ENCODE results near the gene RGL2. TPM values are rescaled to one million over a fixed set of nuclear protein-coding genes. Genes with fewer than 3 reads are reported as not detected.

Gene RGL2
- total and polyA plus RNA-seq, 2 experiments from 2014 or later: 18.5 to 23.3 TPM

DNA sequence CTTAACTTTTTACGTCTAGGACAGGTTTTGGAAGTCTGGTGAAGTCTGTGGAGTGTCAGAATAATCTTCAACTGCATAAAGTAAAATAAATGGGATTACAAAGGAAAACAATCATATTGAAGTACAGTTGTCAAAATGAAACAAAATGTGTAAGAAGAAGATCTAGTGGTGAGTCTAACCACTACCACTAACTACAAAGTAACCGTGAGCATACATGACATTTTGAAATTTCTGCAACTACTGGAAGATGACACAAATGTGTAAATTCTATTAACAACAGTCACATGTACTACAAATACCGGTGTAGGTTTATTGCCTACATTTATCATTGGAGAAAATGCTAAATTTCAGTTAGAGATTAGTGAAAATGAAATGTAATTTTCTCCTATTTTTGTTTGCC, 56.8 kb downstream of the RGL2 start:
- Histone ChIP-seq H3K9me3 (ENCODE audit: low read depth) (no peaks in the 10 kb centered on the region), H3K27ac (no peak overlapping the region), H3K4me1 (ENCODE audit: insufficient read depth) (no peaks in the 10 kb centered on the region), H3K4me2 (ENCODE audit: unreplicated experiment) (no peak overlapping the region), H3K79me2 (ENCODE audit: insufficient read depth) (no peaks in the 10 kb centered on the region), H2AFZ (no peak overlapping the region), H3K9me2 (ENCODE audit: insufficient read depth) (no peaks in the 10 kb centered on the region), H3K27me3 (replicated peaks; ENCODE audit: insufficient read depth) (peaks cover 7% of the 10 kb centered on the region; the same call in 1 of the 2 replicates), H3K36me3 (ENCODE audit: low read depth) (no peaks in the 10 kb centered on the region), H3K4me3 (no peak overlapping the region), H4K20me1 (ENCODE audit: insufficient read depth) (no peaks in the 10 kb centered on the region), H3F3A (ENCODE audit: insufficient read depth) (no peaks in the 10 kb centered on the region), H3K9ac (no peak overlapping the region)
- TF ChIP-seq EZH2 (IDR thresholded peaks at IDR 0.05; ENCODE audit: insufficient read depth, poor library complexity, severe bottlenecking) (no peak), EZH2phosphoT487 (IDR thresholded peaks at IDR 0.05; ENCODE audit: insufficient read depth, low read depth) (no peak)
- in situ Hi-C loops (cut with MboI): loop anchor here (10.0 kb wide), 1 partner anchor 227 kb away; no protein-coding TSS in a partner anchor
- no peak for DNase-seq
- WGBS, 2 experiments (ENCODE audit: low coverage in 1 of 2, low lambda C conversion rate in 2 of 2, missing lambda C conversion rate in 2 of 2): 52 to 54% methylated on average over 3 of the region's 3 CpGs

Small RNA genes within 50 kb of the gene (microRNA-seq; reads per million reads assigned to microRNA genes)
- gene MIR6834 (ENCODE audit: borderline number of aligned reads) (not detected), gene MIR6873 (ENCODE audit: borderline number of aligned reads) (not detected)

Other genes starting within 250 kb of the RGL2 start
- 0.89 and 2.5 TPM in 2 replicates for gene HLA-DPA1, start 225.3 kb downstream of the RGL2 start, total RNA-seq (2014; rRNA removed; shearing (Covaris generic))
- gene HLA-DPA1, start 225.3 kb downstream of the RGL2 start, polyA plus RNA-seq (2016; fragmentation: Nextera tagmentation; extraction: Ambion mirVana): 4.2 and 4.9 TPM in 2 replicates
- 12.5 and 14.9 TPM in 2 replicates for gene HLA-DPB1, start 223.0 kb downstream of the RGL2 start, total RNA-seq (2014; rRNA removed; shearing (Covaris generic))
- 17.8 and 18.9 TPM in 2 replicates for gene HLA-DPB1, start 223.0 kb downstream of the RGL2 start, polyA plus RNA-seq (2016; fragmentation: Nextera tagmentation; extraction: Ambion mirVana)
- gene COL11A2, start 106.5 kb downstream of the RGL2 start, total RNA-seq (2014; rRNA removed; shearing (Covaris generic)): 0.25 and 0.32 TPM in 2 replicates
- 0.05 and 0.31 TPM in 2 replicates for gene COL11A2, start 106.5 kb downstream of the RGL2 start, polyA plus RNA-seq (2016; fragmentation: Nextera tagmentation; extraction: Ambion mirVana)
- 27.7 and 28.8 TPM in 2 replicates for gene RXRB, start 98.3 kb downstream of the RGL2 start, total RNA-seq (2014; rRNA removed; shearing (Covaris generic))
- gene RXRB, start 98.3 kb downstream of the RGL2 start, polyA plus RNA-seq (2016; fragmentation: Nextera tagmentation; extraction: Ambion mirVana): 28.1 and 28.9 TPM in 2 replicates
- gene SLC39A7, start 98.1 kb downstream of the RGL2 start, total RNA-seq (2014; rRNA removed; shearing (Covaris generic)): 126 and 147 TPM in 2 replicates
- gene SLC39A7, start 98.1 kb downstream of the RGL2 start, polyA plus RNA-seq (2016; fragmentation: Nextera tagmentation; extraction: Ambion mirVana): 24.7 and 26.9 TPM in 2 replicates
- gene HSD17B8, start 94.3 kb downstream of the RGL2 start, total RNA-seq (2014; rRNA removed; shearing (Covaris generic)): 1.8 and 3.7 TPM in 2 replicates
- gene HSD17B8, start 94.3 kb downstream of the RGL2 start, polyA plus RNA-seq (2016; fragmentation: Nextera tagmentation; extraction: Ambion mirVana): 5.3 and 5.6 TPM in 2 replicates
- gene RING1, start 90.4 kb downstream of the RGL2 start, total RNA-seq (2014; rRNA removed; shearing (Covaris generic)): 35.8 and 37.6 TPM in 2 replicates
- 11.3 and 12.7 TPM in 2 replicates for gene RING1, start 90.4 kb downstream of the RGL2 start, polyA plus RNA-seq (2016; fragmentation: Nextera tagmentation; extraction: Ambion mirVana)
- 32.3 and 38.8 TPM in 2 replicates for gene VPS52, start 27.1 kb downstream of the RGL2 start, total RNA-seq (2014; rRNA removed; shearing (Covaris generic))
- gene VPS52, start 27.1 kb downstream of the RGL2 start, polyA plus RNA-seq (2016; fragmentation: Nextera tagmentation; extraction: Ambion mirVana): 33.9 and 35.3 TPM in 2 replicates
- gene RPS18, start 26.9 kb downstream of the RGL2 start, total RNA-seq (2014; rRNA removed; shearing (Covaris generic)): 2,521 and 3,021 TPM in 2 replicates
- 1,848 and 1,924 TPM in 2 replicates for gene RPS18, start 26.9 kb downstream of the RGL2 start, polyA plus RNA-seq (2016; fragmentation: Nextera tagmentation; extraction: Ambion mirVana)
- 2.6 and 2.7 TPM in 2 replicates for gene B3GALT4, start 21.8 kb downstream of the RGL2 start, total RNA-seq (2014; rRNA removed; shearing (Covaris generic))
- 2.4 and 2.7 TPM in 2 replicates for gene B3GALT4, start 21.8 kb downstream of the RGL2 start, polyA plus RNA-seq (2016; fragmentation: Nextera tagmentation; extraction: Ambion mirVana)
- gene WDR46, start 9.7 kb downstream of the RGL2 start, total RNA-seq (2014; rRNA removed; shearing (Covaris generic)): 64.4 and 81.9 TPM in 2 replicates
- gene WDR46, start 9.7 kb downstream of the RGL2 start, polyA plus RNA-seq (2016; fragmentation: Nextera tagmentation; extraction: Ambion mirVana): 79.4 and 90.9 TPM in 2 replicates
- 31.9 and 38.7 TPM in 2 replicates for gene PFDN6, start 9.3 kb downstream of the RGL2 start, total RNA-seq (2014; rRNA removed; shearing (Covaris generic))
- gene PFDN6, start 9.3 kb downstream of the RGL2 start, polyA plus RNA-seq (2016; fragmentation: Nextera tagmentation; extraction: Ambion mirVana): 7.9 and 9.1 TPM in 2 replicates
- 62.3 and 68.7 TPM in 2 replicates for gene TAPBP, start 15.1 kb upstream of the RGL2 start, total RNA-seq (2014; rRNA removed; shearing (Covaris generic))
- gene TAPBP, start 15.1 kb upstream of the RGL2 start, polyA plus RNA-seq (2016; fragmentation: Nextera tagmentation; extraction: Ambion mirVana): 75.8 and 78.4 TPM in 2 replicates
- 15.3 and 18.3 TPM in 2 replicates for gene ZBTB22, start 18.8 kb upstream of the RGL2 start, total RNA-seq (2014; rRNA removed; shearing (Covaris generic))
- 9.8 and 11.2 TPM in 2 replicates for gene ZBTB22, start 18.8 kb upstream of the RGL2 start, polyA plus RNA-seq (2016; fragmentation: Nextera tagmentation; extraction: Ambion mirVana)
- 24.8 and 27.8 TPM in 2 replicates for gene DAXX, start 24.0 kb upstream of the RGL2 start, total RNA-seq (2014; rRNA removed; shearing (Covaris generic))
- gene DAXX, start 24.0 kb upstream of the RGL2 start, polyA plus RNA-seq (2016; fragmentation: Nextera tagmentation; extraction: Ambion mirVana): 42.2 and 49.3 TPM in 2 replicates
- gene KIFC1, start 92.9 kb upstream of the RGL2 start, total RNA-seq (2014; rRNA removed; shearing (Covaris generic)): 14.4 and 14.5 TPM in 2 replicates
- gene KIFC1, start 92.9 kb upstream of the RGL2 start, polyA plus RNA-seq (2016; fragmentation: Nextera tagmentation; extraction: Ambion mirVana): 3.9 and 4.0 TPM in 2 replicates
- 39.8 and 44.9 TPM in 2 replicates for gene PHF1, start 112.1 kb upstream of the RGL2 start, total RNA-seq (2014; rRNA removed; shearing (Covaris generic))
- 24.5 TPM in 2 replicates for gene PHF1, start 112.1 kb upstream of the RGL2 start, polyA plus RNA-seq (2016; fragmentation: Nextera tagmentation; extraction: Ambion mirVana)
- 197 and 204 TPM in 2 replicates for gene CUTA, start 119.2 kb upstream of the RGL2 start, total RNA-seq (2014; rRNA removed; shearing (Covaris generic))
- gene CUTA, start 119.2 kb upstream of the RGL2 start, polyA plus RNA-seq (2016; fragmentation: Nextera tagmentation; extraction: Ambion mirVana): 397 and 404 TPM in 2 replicates
- gene SYNGAP1, start 121.1 kb upstream of the RGL2 start, total RNA-seq (2014; rRNA removed; shearing (Covaris generic)): 2.8 and 3.7 TPM in 2 replicates
- gene SYNGAP1, start 121.1 kb upstream of the RGL2 start, polyA plus RNA-seq (2016; fragmentation: Nextera tagmentation; extraction: Ambion mirVana): 0.42 and 0.65 TPM in 2 replicates
- 2.0 and 3.5 TPM in 2 replicates for gene ZBTB9, start 155.6 kb upstream of the RGL2 start, total RNA-seq (2014; rRNA removed; shearing (Covaris generic))
- gene ZBTB9, start 155.6 kb upstream of the RGL2 start, polyA plus RNA-seq (2016; fragmentation: Nextera tagmentation; extraction: Ambion mirVana): 7.0 and 7.3 TPM in 2 replicates